Adrenal gland (tissue), 12 donors: ENCODE results near the gene SH2D5. TPM values are rescaled to one million over a fixed set of nuclear protein-coding genes. Genes with fewer than 3 reads are reported as not detected.

Source experiments
- DNase-seq, 7 donors: peaks; one replicate each; pipeline ENCODE4 v3.0.0-alpha.2; 2019 to 2020
- H3K27ac ChIP-seq, 5 donors: fragments of 200-600 bp; sonication (generic) in 4 of 5; 1 replicate in 3 of 5; 2 replicates in 2 of 5; pipeline versions ENCODE4 v1.5.1 to v1.8.0; 2016 to 2020; ENCODE audit warnings: mild to moderate bottlenecking in 1 of 5
- H3K27me3 ChIP-seq: fragments of 200-600 bp; 2 replicates; pipeline ENCODE4 v1.8.0; 2021
- H3K36me3 ChIP-seq, 2 donors: fragments of 200-600 bp; replicated peaks in 1 of 2; 1 replicate in 1 of 2; 2 replicates in 1 of 2; pipeline versions ENCODE4 v1.5.1 to v1.8.0; 2018 to 2022
- H3K4me1 ChIP-seq, 2 donors: fragments of 200-600 bp; replicated peaks in 1 of 2; 1 replicate in 1 of 2; 2 replicates in 1 of 2; pipeline versions ENCODE4 v1.5.1 to v1.8.0; 2018 to 2021
- H3K4me3 ChIP-seq, 4 donors: fragments of 200-600 bp; sonication (generic) in 3 of 4; one replicate each; pipeline ENCODE4 v1.5.1; 2016 to 2018
- H3K9me3 ChIP-seq, 3 donors: fragments of 200-600 bp; sonication (generic) in 1 of 3; replicated peaks in 1 of 3; 1 replicate in 2 of 3; 2 replicates in 1 of 3; pipeline versions ENCODE4 v1.5.1 to v1.8.0; 2016 to 2021
- POLR2A ChIP-seq, 2 donors: fragments of 450-650 bp; IDR thresholded peaks; one replicate each; pipeline ENCODE4 v1.6.1; 2017; ENCODE audit warnings: antibody characterized with exemption in 2 of 2, mild to moderate bottlenecking in 2 of 2, moderate library complexity in 1 of 2
- WGBS, 4 donors: extraction: QIAGEN DNeasy Blood & Tissue Kit in 2 of 4; methylation state at CpG; one replicate each; pipeline versions ENCODE4 v1.1.5 to v1.1.7; 2013 to 2017; 5-methylcytosine and 5-hydroxymethylcytosine counted together
- intact Hi-C, 2 donors: fragments of 100-400 bp; cut with DNase I; formaldehyde crosslinking; loops; one replicate each; pipeline versions ENCODE4 v1.14.1 to v1.15.0; 2022 to 2023
- polyA plus RNA-seq, 3 donors: library from polyadenylated mRNA; stranded (reverse); fragments of 200-250 nt in 2 of 3; fragments of 350-450 nt in 1 of 3; fragmentation: Illumina TruSeq in 1 of 3; extraction: RNeasy Lipid Tissue Mini Kit (QIAGEN cat#74804) in 1 of 3; gene quantifications; one replicate each; pipeline ENCODE4 v1.2.3, GENCODE V29; 2013 to 2014
- total RNA-seq, 9 donors: library from RNA; depleted of rRNA in 4 of 9; stranded (reverse); fragments of >200 nt in 4 of 9; fragments of 120-200 nt in 1 of 9; fragmentation: NEBNext Ultra II Directional in 1 of 9; extraction: Animal tissue kit (Norgen Biotek cat#: 25700) in 1 of 9; gene quantifications; one replicate each; pipeline versions ENCODE4 v1.1.0 to v1.2.4, GENCODE V29; 2013 to 2023
- TF ChIP-seq, protein P1 (sequence below), 6 experiments: fragments of 450-650 bp in 4 of 6; fragments of 200-600 bp in 2 of 6; sonication (generic) in 1 of 6; IDR thresholded peaks; 1 replicate in 5 of 6; 2 replicates in 1 of 6; pipeline versions ENCODE4 v1.5.1 to v1.8.0; 2016 to 2021; ENCODE audit warnings: antibody characterized with exemption in 6 of 6, mild to moderate bottlenecking in 2 of 6, moderate library complexity in 1 of 6
- donor health status: healthy with polysubstance abuse.
- donor health status: Bipolar disorder and iron deficiency.
- donor health status: DM: yes; HTN: yes; CAD: no.
- donor health status: DM: no; HTN: no; CAD: no.
- donor health status: DM: no; HTN: no; CAD: no.
- donor health status: DM: yes; HTN: yes; CAD: no.

Gene SH2D5
- total and polyA plus RNA-seq, 12 donors, result 0.06 to 1.9 (median 0.43) TPM; not detected in 3

DNA sequence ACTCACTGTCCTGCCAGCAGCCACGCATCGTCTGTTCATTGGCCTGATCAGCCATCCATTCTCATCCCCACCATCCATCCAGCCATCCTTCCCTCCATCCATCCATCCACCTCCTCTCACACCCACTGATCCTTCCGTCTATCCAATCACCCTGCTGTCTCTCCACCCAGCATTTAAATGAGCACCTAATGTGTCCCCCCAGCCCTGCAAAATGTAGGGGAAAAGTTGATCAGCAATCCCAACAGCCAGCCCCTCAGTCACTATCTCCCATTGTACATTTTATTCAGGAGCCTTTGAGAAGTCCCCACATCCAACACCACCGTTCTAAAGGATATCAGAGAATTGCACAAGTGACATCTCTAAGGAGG lies 60.3 kb downstream of the SH2D5 start:
- WGBS, 4 donors, result 91 to 96% (median 91%) methylated on average over 4 of the region's 4 CpGs
- TF ChIP-seq, protein P1, sequence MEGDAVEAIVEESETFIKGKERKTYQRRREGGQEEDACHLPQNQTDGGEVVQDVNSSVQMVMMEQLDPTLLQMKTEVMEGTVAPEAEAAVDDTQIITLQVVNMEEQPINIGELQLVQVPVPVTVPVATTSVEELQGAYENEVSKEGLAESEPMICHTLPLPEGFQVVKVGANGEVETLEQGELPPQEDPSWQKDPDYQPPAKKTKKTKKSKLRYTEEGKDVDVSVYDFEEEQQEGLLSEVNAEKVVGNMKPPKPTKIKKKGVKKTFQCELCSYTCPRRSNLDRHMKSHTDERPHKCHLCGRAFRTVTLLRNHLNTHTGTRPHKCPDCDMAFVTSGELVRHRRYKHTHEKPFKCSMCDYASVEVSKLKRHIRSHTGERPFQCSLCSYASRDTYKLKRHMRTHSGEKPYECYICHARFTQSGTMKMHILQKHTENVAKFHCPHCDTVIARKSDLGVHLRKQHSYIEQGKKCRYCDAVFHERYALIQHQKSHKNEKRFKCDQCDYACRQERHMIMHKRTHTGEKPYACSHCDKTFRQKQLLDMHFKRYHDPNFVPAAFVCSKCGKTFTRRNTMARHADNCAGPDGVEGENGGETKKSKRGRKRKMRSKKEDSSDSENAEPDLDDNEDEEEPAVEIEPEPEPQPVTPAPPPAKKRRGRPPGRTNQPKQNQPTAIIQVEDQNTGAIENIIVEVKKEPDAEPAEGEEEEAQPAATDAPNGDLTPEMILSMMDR (IDR thresholded peaks at IDR 0.05), result no peak
- no peak for TF ChIP-seq POLR2A (IDR thresholded peaks at IDR 0.05)
- no peak overlapping the region for H3K27ac ChIP-seq
- DNase-seq, result no peak
- intact Hi-C loops, result no loop called here
- no peaks in the 10 kb centered on the region for H3K4me1 ChIP-seq
- H3K36me3 ChIP-seq, result peaks cover 0 to 7% of the 10 kb centered on the region in 2 donors
- H3K27me3 ChIP-seq, result no peaks in the 10 kb centered on the region
- H3K9me3 ChIP-seq, result no peaks in the 10 kb centered on the region
- H3K4me3 ChIP-seq, result no peak overlapping the region

DNA sequence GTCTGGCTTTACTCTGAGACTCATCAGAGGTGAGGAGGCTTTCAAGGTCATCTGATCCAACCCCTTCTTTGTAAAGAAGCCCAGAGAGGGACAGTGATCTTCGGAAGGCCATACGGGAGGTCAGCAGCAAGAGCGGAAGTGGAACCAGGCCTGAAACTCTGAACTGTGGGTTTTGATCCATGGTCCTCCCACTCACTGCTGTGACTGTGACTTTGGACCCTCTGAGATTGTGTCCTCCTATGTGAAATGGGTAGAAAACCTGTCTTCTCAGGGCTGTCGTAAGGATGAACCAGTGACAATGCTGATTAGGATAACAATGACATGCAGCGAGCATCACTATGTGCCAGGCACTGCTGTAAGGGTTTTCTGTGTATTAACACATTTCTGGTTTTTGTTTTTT lies 61.6 kb downstream of the SH2D5 start:
- H3K27ac ChIP-seq, result no peak overlapping the region
- intact Hi-C loops, result no loop called here
- DNase-seq, result no peak
- H3K4me3 ChIP-seq, result no peak overlapping the region
- H3K27me3 ChIP-seq, result no peaks in the 10 kb centered on the region
- H3K36me3 ChIP-seq, result peaks cover 0 to 7% of the 10 kb centered on the region in 2 donors
- no peaks in the 10 kb centered on the region for H3K9me3 ChIP-seq
- H3K4me1 ChIP-seq, result no peaks in the 10 kb centered on the region
- TF ChIP-seq POLR2A (IDR thresholded peaks at IDR 0.05), result no peak
- TF ChIP-seq, protein P1 (IDR thresholded peaks at IDR 0.05), result no peak
- WGBS, 4 donors, result 91 to 97% (median 95%) methylated on average over 5 of the region's 5 CpGs

Other genes starting within 250 kb of the SH2D5 start
- gene CAMK2N1, start 246.5 kb downstream of the SH2D5 start, total RNA-seq, result 10 to 100 TPM in 8 of 9 donors, under 1 TPM in 1; 0.89 to 68.7 (median 31.4) TPM
- 10 to 100 TPM; 25.6 to 36.1 (median 33.9) TPM for gene CAMK2N1, start 246.5 kb downstream of the SH2D5 start, polyA plus RNA-seq
- 10 to 100 TPM; 23.8 to 48.0 (median 38.4) TPM for gene MUL1, start 224.6 kb downstream of the SH2D5 start, total RNA-seq
- gene MUL1, start 224.6 kb downstream of the SH2D5 start, polyA plus RNA-seq, result 10 to 100 TPM in 1 of 3 donors, 1 to 10 TPM in 2; 3.7 to 21.3 (median 5.3) TPM
- gene FAM43B, start 180.1 kb downstream of the SH2D5 start, total RNA-seq, result 10 to 100 TPM in 8 of 9 donors, 1 to 10 TPM in 1; 2.2 to 67.7 (median 40.0) TPM
- gene FAM43B, start 180.1 kb downstream of the SH2D5 start, polyA plus RNA-seq, result 10 to 100 TPM in 2 of 3 donors, 1 to 10 TPM in 1; 5.1 to 54.9 (median 30.4) TPM
- gene CDA, start 143.6 kb downstream of the SH2D5 start, total RNA-seq, result 1 to 10 TPM in 7 of 9 donors, under 1 TPM in 1, not detected in 1; 0.33 to 4.8 (median 3.1) TPM
- gene CDA, start 143.6 kb downstream of the SH2D5 start, polyA plus RNA-seq, result 10 to 100 TPM in 2 of 3 donors, 1 to 10 TPM in 1; 5.3 to 11.8 (median 11.5) TPM
- gene PINK1, start 99.2 kb downstream of the SH2D5 start, total RNA-seq, result 100 to 1,000 TPM in 8 of 9 donors, 10 to 100 TPM in 1; 98.4 to 586 (median 305) TPM
- 100 to 1,000 TPM; 109 to 146 (median 118) TPM for gene PINK1, start 99.2 kb downstream of the SH2D5 start, polyA plus RNA-seq
- 100 to 1,000 TPM; 134 to 349 (median 205) TPM for gene DDOST, start 71.3 kb downstream of the SH2D5 start, total RNA-seq
- 100 to 1,000 TPM; 123 to 221 (median 193) TPM for gene DDOST, start 71.3 kb downstream of the SH2D5 start, polyA plus RNA-seq
- 10 to 100 TPM; 23.6 to 66.9 (median 43.9) TPM for gene KIF17, start 14.7 kb downstream of the SH2D5 start, total RNA-seq
- gene KIF17, start 14.7 kb downstream of the SH2D5 start, polyA plus RNA-seq, result 10 to 100 TPM; 10.7 to 22.9 (median 16.6) TPM
- 100 to 1,000 TPM; 124 to 229 (median 184) TPM for gene HP1BP3, start 54.6 kb upstream of the SH2D5 start, total RNA-seq
- gene HP1BP3, start 54.6 kb upstream of the SH2D5 start, polyA plus RNA-seq, result 100 to 1,000 TPM in 2 of 3 donors, 10 to 100 TPM in 1; 52.5 to 162 (median 114) TPM